ENCODE results near the gene VEZT.

DNA sequence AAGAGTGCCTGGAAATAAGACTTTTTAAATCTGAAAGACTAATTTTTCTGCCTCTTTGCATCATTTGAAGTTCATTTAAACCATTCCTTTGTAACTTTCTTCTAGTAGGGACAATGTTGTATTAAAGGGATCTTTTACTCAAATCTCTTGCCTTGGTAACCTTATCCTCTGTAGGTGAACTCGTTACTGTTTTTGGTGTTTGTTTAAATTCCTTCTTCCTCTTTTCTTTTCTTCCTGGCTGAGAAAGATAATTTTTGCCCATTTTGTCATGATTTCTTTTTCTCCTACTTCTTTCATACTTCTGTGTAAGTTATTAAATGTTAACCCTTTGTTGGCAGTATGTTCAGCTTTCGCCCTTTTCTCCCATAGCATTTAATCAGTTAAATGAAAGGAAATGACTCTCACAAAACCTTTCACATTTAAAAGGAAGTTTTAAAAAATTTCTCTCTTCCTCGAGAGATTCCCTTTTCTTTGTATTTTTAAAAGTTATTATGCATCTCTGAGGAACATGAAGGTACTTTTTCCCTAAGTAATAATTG is 10.3 kb downstream of the VEZT start:
- TF ChIP-seq EP300 (IDR thresholded peaks at IDR 0.05; ENCODE audit: borderline replicate concordance) (no peak), TCF12 (IDR thresholded peaks at IDR 0.05; ENCODE audit: low read depth) (no peak)
- TF ChIP-seq, protein P1, sequence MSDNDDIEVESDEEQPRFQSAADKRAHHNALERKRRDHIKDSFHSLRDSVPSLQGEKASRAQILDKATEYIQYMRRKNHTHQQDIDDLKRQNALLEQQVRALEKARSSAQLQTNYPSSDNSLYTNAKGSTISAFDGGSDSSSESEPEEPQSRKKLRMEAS (IDR thresholded peaks at IDR 0.05): no peak

All from Ishikawa (cell line).